Keratinocyte (primary cell): ENCODE measurements around the gene DOK6. TPM values are rescaled to one million over a fixed set of nuclear protein-coding genes. Genes with fewer than 3 reads are reported as not detected.

ENCODE experiments used
- DNase-seq: peaks from one replicate; pipeline ENCODE4 v3.0.0-alpha.2; 2011; ENCODE audit warnings: low read depth, missing footprints, low spot score
- FAIRE-seq: peaks from 2 replicates; lab custom pipeline; 2011; peaks lifted over from hg19 to GRCh38; lab: Jason Lieb, UNC
- H2AFZ ChIP-seq: 2 replicates; pipeline ENCODE4 v1.6.0; 2012; ENCODE audit warnings: low read length, control low read depth, inconsistent platforms; ENCODE audit not compliant: control insufficient read depth
- H3K27ac ChIP-seq: 2 replicates; pipeline ENCODE4 v1.5.1; 2011; ENCODE audit warnings: low read length; ENCODE audit not compliant: control insufficient read depth, insufficient read depth
- H3K27me3 ChIP-seq: 3 replicates; pipeline ENCODE4 v1.6.0; 2011; ENCODE audit warnings: low read length; ENCODE audit not compliant: control insufficient read depth, insufficient read depth; ENCODE audit errors: extremely low read depth
- H3K36me3 ChIP-seq, 2 experiments: 2 replicates in 1 of 2; 3 replicates in 1 of 2; pipeline ENCODE4 v1.5.1; 2011; ENCODE audit warnings: low read length in 2 of 2, mild to moderate bottlenecking in 1 of 2; ENCODE audit not compliant: control insufficient read depth in 2 of 2, insufficient read depth in 2 of 2; ENCODE audit errors: extremely low read depth in 1 of 2
- H3K4me1 ChIP-seq: 3 replicates; pipeline ENCODE4 v1.5.1; 2011; ENCODE audit warnings: low read length; ENCODE audit not compliant: control insufficient read depth, insufficient read depth; ENCODE audit errors: extremely low read depth
- H3K4me2 ChIP-seq: 3 replicates; pipeline ENCODE4 v1.6.0; 2011; ENCODE audit warnings: low read depth, low read length; ENCODE audit not compliant: control insufficient read depth, insufficient read depth; ENCODE audit errors: extremely low read depth
- H3K4me3 ChIP-seq, 3 experiments: fragments of 200-600 bp in 1 of 3; sonication (generic) in 1 of 3; 2 replicates in 2 of 3; 3 replicates in 1 of 3; pipeline ENCODE4 v1.5.1; 2011 to 2016; ENCODE audit warnings: low read length in 3 of 3, mild to moderate bottlenecking in 3 of 3, control low read depth in 2 of 3, inconsistent platforms in 1 of 3, low read depth in 1 of 3, mixed read lengths in 1 of 3, mixed run types in 1 of 3, moderate library complexity in 1 of 3; ENCODE audit not compliant: control insufficient read depth in 2 of 3, insufficient read depth in 2 of 3; ENCODE audit errors: extremely low read depth in 1 of 3
- H3K79me2 ChIP-seq: 2 replicates; pipeline ENCODE4 v1.6.0; 2012; ENCODE audit warnings: low read length; ENCODE audit not compliant: control insufficient read depth, insufficient read depth
- H3K9ac ChIP-seq: 3 replicates; pipeline ENCODE4 v1.6.0; 2011; ENCODE audit warnings: low read length; ENCODE audit not compliant: control insufficient read depth, insufficient read depth; ENCODE audit errors: extremely low read depth
- H3K9me1 ChIP-seq: 3 replicates; pipeline ENCODE4 v1.6.0; 2011; ENCODE audit warnings: low read length; ENCODE audit not compliant: control insufficient read depth, insufficient read depth; ENCODE audit errors: extremely low read depth
- H3K9me3 ChIP-seq: 2 replicates; pipeline ENCODE4 v1.5.1; 2012; ENCODE audit warnings: low read depth, low read length; ENCODE audit not compliant: control insufficient read depth
- H4K20me1 ChIP-seq: 3 replicates; pipeline ENCODE4 v1.6.0; 2011; ENCODE audit warnings: low read length; ENCODE audit not compliant: control insufficient read depth, insufficient read depth; ENCODE audit errors: extremely low read depth
- CTCF ChIP-seq, 3 experiments: IDR thresholded peaks in 1 of 3; conservative IDR thresholded peaks in 1 of 3; optimal IDR thresholded peaks in 1 of 3; 2 replicates in 2 of 3; 3 replicates in 1 of 3; pipeline versions ENCODE3 to v1.5.1; 2011; ENCODE audit warnings: low read length in 3 of 3, mild to moderate bottlenecking in 3 of 3, moderate library complexity in 2 of 3, control low read depth in 1 of 3, inconsistent platforms in 1 of 3; ENCODE audit not compliant: insufficient read depth in 2 of 3; ENCODE audit errors: extremely low read depth in 1 of 3
- EZH2 ChIP-seq: IDR thresholded peaks from one replicate; pipeline ENCODE4 v1.6.1; 2012; ENCODE audit warnings: inconsistent platforms, mild to moderate bottlenecking, low read length, moderate library complexity
- dilution Hi-C: fragments of 300-500 bp; cut with MboI; formaldehyde crosslinking; loops from one replicate; pipeline ENCODE4 v1.7.0; 2020; ENCODE audit warnings: low sequenced_read_pairs; ENCODE audit not compliant: extremely low pct_ligation_motif_present
- polyA plus RNA-seq, 5 experiments: library from polyadenylated mRNA; depleted of rRNA in 3 of 5; stranded (reverse) in 3 of 5; stranded (forward) in 1 of 5; unstranded in 1 of 5; fragments of >200 nt; gene quantifications; 1 replicate in 1 of 5; 2 replicates in 3 of 5; 3 replicates in 1 of 5; pipeline versions ENCODE4 v1.2.1 to v1.2.3, GENCODE V29; 2011 to 2012; ENCODE audit warnings: missing spikeins in 2 of 5, low read depth in 1 of 5, low replicate concordance in 1 of 5

DOK6 gene
- polyA plus RNA-seq, 1 donor (not counting 4 experiments of a cell fraction or from before 2014, with no cell fraction given) = not detected

- FAIRE-seq = no peak
- Histone ChIP-seq H3K27me3 (no peaks in the 10 kb centered on the region), H3K27ac (no peak overlapping the region), H3K4me1 (no peaks in the 10 kb centered on the region), H3K9ac (no peak overlapping the region), H3K4me3 (no peak overlapping the region), H3K4me2 (no peak overlapping the region), H3K79me2 (no peaks in the 10 kb centered on the region), H4K20me1 (no peaks in the 10 kb centered on the region), H3K9me3 (no peaks in the 10 kb centered on the region), H2AFZ (no peak overlapping the region), H3K9me1 (no peaks in the 10 kb centered on the region), H3K36me3 (no peaks in the 10 kb centered on the region)
- TF ChIP-seq EZH2 (no peak), CTCF (optimal IDR thresholded peaks at IDR 0.05 in 1 of 3, IDR thresholded peaks at IDR 0.05 in 1 of 3, conservative IDR thresholded peaks at IDR 0.05 in 1 of 3; ENCODE audit: extremely low read depth in 1 of 3, insufficient read depth in 2 of 3, low read length in 3 of 3) (no peak)
- no peak for DNase-seq
- dilution Hi-C loops = no loop called here
Measured at GRCh38 chr18:69840001-69840400, 439.3 kb downstream of the DOK6 start.

- no peaks in the 10 kb centered on the region for H3K27me3 ChIP-seq
- H4K20me1 ChIP-seq = no peaks in the 10 kb centered on the region
- no peak overlapping the region for H3K4me3 ChIP-seq
- H3K4me1 ChIP-seq = no peaks in the 10 kb centered on the region
- no peak overlapping the region for H2AFZ ChIP-seq
- H3K9me1 ChIP-seq = no peaks in the 10 kb centered on the region
- no peak for TF ChIP-seq EZH2
- TF ChIP-seq CTCF (optimal IDR thresholded peaks at IDR 0.05 in 1 of 3, IDR thresholded peaks at IDR 0.05 in 1 of 3, conservative IDR thresholded peaks at IDR 0.05 in 1 of 3; ENCODE audit: extremely low read depth in 1 of 3, insufficient read depth in 2 of 3, low read length in 3 of 3) = no peak
- no peak overlapping the region for H3K9ac ChIP-seq
- H3K4me2 ChIP-seq = no peak overlapping the region
- H3K36me3 ChIP-seq = no peaks in the 10 kb centered on the region
- H3K9me3 ChIP-seq = no peaks in the 10 kb centered on the region
- dilution Hi-C loops = no loop called here
- H3K79me2 ChIP-seq = no peaks in the 10 kb centered on the region
- no peak for FAIRE-seq
- no peak overlapping the region for H3K27ac ChIP-seq
- no peak for DNase-seq
Measured at GRCh38 chr18:69840445-69840844, 439.8 kb downstream of the DOK6 start.
